H1 (cell line): Measurements from ENCODE around the gene ZNF106. TPM values are rescaled to one million over a fixed set of nuclear protein-coding genes. Genes with fewer than 3 reads are reported as not detected.

Experiments
- BRCA1 ChIP-seq: IDR thresholded peaks from 2 replicates; pipeline ENCODE4 v1.6.1; 2012; ENCODE audit warnings: low read depth, low read length, improper control_type of control experiment
- EP300 ChIP-seq, 2 experiments: IDR thresholded peaks; 1 replicate in 1 of 2; 2 replicates in 1 of 2; pipeline ENCODE4 v1.6.1; 2011 to 2012; ENCODE audit warnings: low read depth in 2 of 2, low read length in 2 of 2, mild to moderate bottlenecking in 2 of 2, borderline replicate concordance in 1 of 2, inconsistent platforms in 1 of 2, moderate library complexity in 1 of 2
- GTF2F1 ChIP-seq: IDR thresholded peaks from 2 replicates; pipeline ENCODE4 v1.6.1; 2012; ENCODE audit warnings: low read depth, low read length, improper control_type of control experiment, borderline replicate concordance
- KDM1A ChIP-seq: fragments of 200-600, 300-600 bp; sonication (generic); IDR thresholded peaks from 2 replicates; pipeline ENCODE4 v1.7.1; 2016; ENCODE audit warnings: mild to moderate bottlenecking, low read length, borderline replicate concordance
- NANOG ChIP-seq: IDR thresholded peaks from 2 replicates; pipeline ENCODE4 v1.6.1; 2011; ENCODE audit warnings: low read length, low read depth, mild to moderate bottlenecking, inconsistent platforms; ENCODE audit not compliant: insufficient read depth, poor library complexity, severe bottlenecking
- SIX5 ChIP-seq: IDR thresholded peaks from 2 replicates; pipeline ENCODE4 v1.6.1; 2011; ENCODE audit warnings: mild to moderate bottlenecking, low read depth, low read length
- TCF12 ChIP-seq: IDR thresholded peaks from 2 replicates; pipeline ENCODE4 v1.6.1; 2011; ENCODE audit warnings: low read depth, mild to moderate bottlenecking, low read length
- polyA plus RNA-seq, 7 experiments: library from polyadenylated mRNA; depleted of rRNA in 3 of 7; stranded (reverse) in 5 of 7; unstranded in 2 of 7; fragments of >200 nt in 5 of 7; fragments of 200-250 nt in 2 of 7; gene quantifications; 1 replicate in 5 of 7; 2 replicates in 1 of 7; 4 replicates in 1 of 7; pipeline versions ENCODE4 v1.2.1 to v1.2.3, GENCODE V29; 2011 to 2013; ENCODE audit warnings: missing spikeins in 2 of 7, mixed read lengths in 2 of 7
- total RNA-seq: library from RNA; stranded (reverse); fragmentation: NEBNext Ultra II Directional; extraction: Animal tissue kit (Norgen Biotek cat#: 25700); gene quantifications from 2 replicates; pipeline ENCODE4 v1.2.1, GENCODE V29; 2021
- TF ChIP-seq, protein P1 (sequence below): IDR thresholded peaks from 2 replicates; pipeline ENCODE4 v1.6.1; 2011; ENCODE audit warnings: low read length, improper control_type of control experiment

ZNF106 gene
- total and polyA plus RNA-seq, 2 of the 8 experiments (the other 6 are each of a cell fraction or from before 2014, with no cell fraction given): 18.2 to 62.0 TPM

DNA sequence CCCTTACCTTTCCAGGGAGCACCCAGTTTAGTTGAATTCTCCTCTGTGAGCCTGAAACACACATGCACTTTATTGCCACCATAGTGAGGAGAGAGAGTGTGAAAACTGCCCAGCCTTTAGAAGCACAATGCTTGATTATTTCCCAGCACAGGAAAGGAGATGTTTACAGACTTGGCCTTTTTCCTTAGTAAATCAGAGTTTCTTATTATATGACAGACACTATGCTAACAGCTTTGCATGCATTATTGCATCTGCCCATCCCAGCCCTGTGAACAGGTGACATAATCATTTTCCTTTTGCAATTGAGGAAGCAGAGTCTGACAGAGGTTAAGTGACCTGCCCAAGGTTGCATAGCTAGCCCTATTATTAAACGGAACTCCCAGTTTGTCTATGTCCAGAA, 95.1 kb downstream of the ZNF106 start (continued):
- TF ChIP-seq, protein P1, sequence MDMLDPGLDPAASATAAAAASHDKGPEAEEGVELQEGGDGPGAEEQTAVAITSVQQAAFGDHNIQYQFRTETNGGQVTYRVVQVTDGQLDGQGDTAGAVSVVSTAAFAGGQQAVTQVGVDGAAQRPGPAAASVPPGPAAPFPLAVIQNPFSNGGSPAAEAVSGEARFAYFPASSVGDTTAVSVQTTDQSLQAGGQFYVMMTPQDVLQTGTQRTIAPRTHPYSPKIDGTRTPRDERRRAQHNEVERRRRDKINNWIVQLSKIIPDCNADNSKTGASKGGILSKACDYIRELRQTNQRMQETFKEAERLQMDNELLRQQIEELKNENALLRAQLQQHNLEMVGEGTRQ: no peak
- no peak for TF ChIP-seq BRCA1
- no peak for TF ChIP-seq GTF2F1
- TF ChIP-seq NANOG: no peak
- no peak for TF ChIP-seq TCF12
- TF ChIP-seq EP300 (IDR thresholded peaks at IDR 0.05; ENCODE audit: borderline replicate concordance in 1 of 2, low read depth in 2 of 2, low read length in 2 of 2): no peak
- TF ChIP-seq SIX5: no peak
- no peak for TF ChIP-seq KDM1A
